ENCODE results near the gene GTF3A. TPM values are rescaled to one million over a fixed set of nuclear protein-coding genes. Genes with fewer than 3 reads are reported as not detected.

Gene GTF3A
- total RNA-seq, 4 donors from 2014 or later: 129 to 197 (median 140) TPM

DNA sequence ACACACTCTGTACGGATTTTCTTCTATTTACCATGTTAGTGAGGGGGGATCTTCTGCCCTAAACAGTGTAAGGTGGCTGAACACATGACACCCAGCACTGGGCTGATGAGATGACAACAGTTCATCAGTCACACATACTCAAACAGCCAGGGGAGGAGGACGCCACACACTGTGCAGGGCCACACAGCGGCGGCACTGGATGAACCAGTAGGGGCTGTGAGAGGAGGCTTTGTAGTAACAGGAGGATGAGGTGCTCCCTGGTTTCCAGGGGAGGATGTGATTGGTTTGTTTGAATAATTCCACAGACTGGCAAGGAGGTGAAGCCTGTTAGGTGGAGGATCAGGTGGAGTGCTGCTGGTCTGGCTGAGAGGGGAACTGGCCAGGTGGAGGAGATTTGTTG is 16.3 kb upstream of the GTF3A start:
- DNase-seq (ENCODE audit: extremely low spot score): no peak
- H3K27me3 ChIP-seq: peaks cover 0 to 7% (median 0%) of the 10 kb centered on the region in 4 donors
- TF ChIP-seq EP300 (IDR thresholded peaks at IDR 0.05) (no peak), POLR2AphosphoS5 (IDR thresholded peaks at IDR 0.05) (no peak), POLR2A (IDR thresholded peaks at IDR 0.05; ENCODE audit: low read depth) (no peak)
- TF ChIP-seq, protein P1, sequence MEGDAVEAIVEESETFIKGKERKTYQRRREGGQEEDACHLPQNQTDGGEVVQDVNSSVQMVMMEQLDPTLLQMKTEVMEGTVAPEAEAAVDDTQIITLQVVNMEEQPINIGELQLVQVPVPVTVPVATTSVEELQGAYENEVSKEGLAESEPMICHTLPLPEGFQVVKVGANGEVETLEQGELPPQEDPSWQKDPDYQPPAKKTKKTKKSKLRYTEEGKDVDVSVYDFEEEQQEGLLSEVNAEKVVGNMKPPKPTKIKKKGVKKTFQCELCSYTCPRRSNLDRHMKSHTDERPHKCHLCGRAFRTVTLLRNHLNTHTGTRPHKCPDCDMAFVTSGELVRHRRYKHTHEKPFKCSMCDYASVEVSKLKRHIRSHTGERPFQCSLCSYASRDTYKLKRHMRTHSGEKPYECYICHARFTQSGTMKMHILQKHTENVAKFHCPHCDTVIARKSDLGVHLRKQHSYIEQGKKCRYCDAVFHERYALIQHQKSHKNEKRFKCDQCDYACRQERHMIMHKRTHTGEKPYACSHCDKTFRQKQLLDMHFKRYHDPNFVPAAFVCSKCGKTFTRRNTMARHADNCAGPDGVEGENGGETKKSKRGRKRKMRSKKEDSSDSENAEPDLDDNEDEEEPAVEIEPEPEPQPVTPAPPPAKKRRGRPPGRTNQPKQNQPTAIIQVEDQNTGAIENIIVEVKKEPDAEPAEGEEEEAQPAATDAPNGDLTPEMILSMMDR (IDR thresholded peaks at IDR 0.05): no peak
- peaks cover 11 to 15% (median 11%) of the 10 kb centered on the region in 4 donors for H3K4me1 ChIP-seq
- WGBS: 86% methylated on average over 4 of the region's 4 CpGs
- no peaks in the 10 kb centered on the region for H3K9me3 ChIP-seq
- no peak overlapping the region for H3K4me3 ChIP-seq
- intact Hi-C loops (cut with DNase I): no loop called here
- H3K36me3 ChIP-seq: no peaks in the 10 kb centered on the region
- H3K27ac ChIP-seq (replicated peaks in 1 of 4): no peak overlapping the region

DNA sequence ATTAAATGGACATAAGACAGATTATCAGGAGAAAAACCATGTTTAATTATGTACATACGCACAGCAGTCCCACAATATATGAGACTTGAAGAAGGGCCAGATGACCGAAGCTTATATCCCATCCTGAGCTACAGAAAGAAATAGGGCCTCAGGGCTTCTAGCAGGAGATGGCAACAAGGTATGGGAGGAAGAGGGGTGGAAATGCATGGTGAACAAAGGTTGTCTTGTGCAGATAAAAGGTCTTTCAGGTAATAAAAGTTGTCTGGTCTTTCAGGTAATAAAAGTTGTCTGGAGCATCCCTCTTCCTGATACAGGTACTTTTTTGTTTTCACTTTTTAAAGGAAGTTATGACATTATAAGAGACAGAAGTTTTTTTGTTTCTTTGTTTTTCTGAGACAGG is 15.4 kb upstream of the GTF3A start:
- Histone ChIP-seq H3K4me1 (peaks cover 1 to 6% (median 2%) of the 10 kb centered on the region in 4 donors), H3K27ac (replicated peaks in 1 of 4) (no peak overlapping the region), H3K9me3 (no peaks in the 10 kb centered on the region), H3K27me3 (peaks cover 0 to 7% (median 0%) of the 10 kb centered on the region in 4 donors), H3K36me3 (no peaks in the 10 kb centered on the region), H3K4me3 (no peak overlapping the region)
- intact Hi-C loops (cut with DNase I): no loop called here
- TF ChIP-seq, protein P1 (IDR thresholded peaks at IDR 0.05): no peak
- TF ChIP-seq POLR2A (IDR thresholded peaks at IDR 0.05; ENCODE audit: low read depth): no peak
- TF ChIP-seq EP300 (IDR thresholded peaks at IDR 0.05): no peak
- TF ChIP-seq POLR2AphosphoS5 (IDR thresholded peaks at IDR 0.05): no peak
- 79% methylated on average over 2 of the region's 2 CpGs for WGBS
- no peak for DNase-seq (ENCODE audit: extremely low spot score)

DNA sequence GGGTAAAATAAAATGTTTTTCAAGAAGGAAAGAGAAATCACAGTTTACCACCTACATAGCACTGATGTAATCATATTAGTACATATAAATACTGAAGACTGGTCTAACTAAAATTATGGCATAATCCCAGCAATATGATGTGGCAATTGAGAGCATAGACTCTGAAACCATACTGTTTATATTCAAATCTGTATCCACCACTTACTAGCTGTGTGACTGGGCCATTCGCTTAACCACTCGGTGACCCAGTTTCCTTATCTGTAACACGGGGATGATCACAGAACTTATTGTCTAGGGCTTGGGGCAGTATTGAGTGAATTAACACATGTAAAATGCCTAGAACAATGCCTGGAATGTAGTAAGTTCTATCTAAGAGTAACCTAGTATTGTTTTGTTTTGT is 13.1 kb upstream of the GTF3A start:
- Histone ChIP-seq H3K36me3 (no peaks in the 10 kb centered on the region), H3K4me1 (peaks cover 0 to 8% (median 2%) of the 10 kb centered on the region in 4 donors), H3K4me3 (no peak overlapping the region), H3K9me3 (no peaks in the 10 kb centered on the region), H3K27me3 (peaks cover 0 to 7% (median 0%) of the 10 kb centered on the region in 4 donors), H3K27ac (replicated peaks in 1 of 4) (no peak overlapping the region)
- no peak for DNase-seq (ENCODE audit: extremely low spot score)
- TF ChIP-seq EP300 (IDR thresholded peaks at IDR 0.05): no peak
- 79% methylated on average over 3 of the region's 3 CpGs for WGBS
- intact Hi-C loops (cut with DNase I): no loop called here

DNA sequence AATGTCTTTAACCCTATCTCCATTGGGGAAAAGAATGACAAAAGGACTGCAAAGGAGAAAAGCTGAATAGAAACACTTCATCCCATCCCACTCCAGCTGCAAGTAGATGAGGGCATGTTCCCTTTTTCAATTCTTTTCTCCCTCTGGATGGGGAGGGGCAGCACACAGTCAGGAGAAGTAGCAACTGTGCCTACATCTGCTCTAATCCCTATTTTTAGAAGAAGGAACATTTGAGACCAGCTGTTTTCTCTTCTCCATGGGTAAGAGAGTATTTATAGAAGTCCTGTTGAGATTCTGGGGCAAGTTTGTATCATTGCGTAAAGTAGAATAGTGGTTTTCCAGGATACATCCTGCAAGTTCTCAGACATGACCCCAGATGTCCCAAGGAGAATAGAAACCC is 9.3 kb upstream of the GTF3A start:
- H3K27ac ChIP-seq (replicated peaks in 1 of 4): no peak overlapping the region
- no peaks in the 10 kb centered on the region for H3K27me3 ChIP-seq
- intact Hi-C loops (cut with DNase I): no loop called here
- DNase-seq (ENCODE audit: extremely low spot score): no peak
- 81% methylated on average over 1 of the region's 1 CpG for WGBS
- TF ChIP-seq EP300 (IDR thresholded peaks at IDR 0.05): no peak
- H3K36me3 ChIP-seq: no peaks in the 10 kb centered on the region
- H3K4me3 ChIP-seq: no peak overlapping the region
- H3K9me3 ChIP-seq: no peaks in the 10 kb centered on the region
- peaks cover 0 to 8% (median 2%) of the 10 kb centered on the region in 4 donors for H3K4me1 ChIP-seq

DNA sequence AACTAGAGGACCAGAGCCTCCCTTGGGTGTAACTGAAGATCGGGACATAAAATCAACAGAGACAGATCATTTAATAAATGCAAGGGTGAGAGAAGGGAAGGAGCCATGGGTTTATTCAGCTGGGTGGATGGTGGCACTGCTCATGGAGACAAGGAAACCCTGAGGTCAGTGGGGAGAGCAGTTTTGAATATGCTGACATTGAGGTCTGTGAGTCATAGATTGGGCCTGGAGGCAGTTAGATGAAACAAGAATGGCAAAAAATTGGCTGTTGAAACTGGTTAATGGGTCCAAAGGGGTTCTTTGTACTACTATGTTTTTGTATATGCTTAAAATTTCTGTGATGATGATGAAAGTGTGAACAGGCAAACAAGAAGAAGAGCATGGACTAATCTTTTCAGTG is 5.1 kb upstream of the GTF3A start:
- no peak for DNase-seq (ENCODE audit: extremely low spot score)
- Histone ChIP-seq H3K9me3 (no peaks in the 10 kb centered on the region), H3K4me1 (peaks cover 7 to 12% (median 8%) of the 10 kb centered on the region in 4 donors), H3K36me3 (no peaks in the 10 kb centered on the region), H3K27ac (replicated peaks in 1 of 4) (no peak overlapping the region), H3K4me3 (no peak overlapping the region), H3K27me3 (no peaks in the 10 kb centered on the region)
- TF ChIP-seq, protein P1 (IDR thresholded peaks at IDR 0.05): no peak
- TF ChIP-seq POLR2AphosphoS5 (IDR thresholded peaks at IDR 0.05): no peak
- TF ChIP-seq POLR2A (IDR thresholded peaks at IDR 0.05; ENCODE audit: low read depth): no peak
- no peak for TF ChIP-seq EP300 (IDR thresholded peaks at IDR 0.05)
- intact Hi-C loops (cut with DNase I): no loop called here
- WGBS: 87% methylated on average over 1 of the region's 1 CpG
